COR-L47 (cell line): ENCODE results near the gene NTRK2.
"Not testable (repeated sequence)": the region's sequence is repeated elsewhere in the genome, so short reads cannot be mapped to it uniquely, and the experiment has no call there.

ENCODE experiments used
- DNase-seq: peaks from one replicate; lab custom pipeline; 2025; lab: John Stamatoyannopoulos, UW

NTRK2 gene

GRCh38 chr9:85067792-85068191, 398.3 kb downstream of the NTRK2 start:
- DNase-seq: no peak

DNA sequence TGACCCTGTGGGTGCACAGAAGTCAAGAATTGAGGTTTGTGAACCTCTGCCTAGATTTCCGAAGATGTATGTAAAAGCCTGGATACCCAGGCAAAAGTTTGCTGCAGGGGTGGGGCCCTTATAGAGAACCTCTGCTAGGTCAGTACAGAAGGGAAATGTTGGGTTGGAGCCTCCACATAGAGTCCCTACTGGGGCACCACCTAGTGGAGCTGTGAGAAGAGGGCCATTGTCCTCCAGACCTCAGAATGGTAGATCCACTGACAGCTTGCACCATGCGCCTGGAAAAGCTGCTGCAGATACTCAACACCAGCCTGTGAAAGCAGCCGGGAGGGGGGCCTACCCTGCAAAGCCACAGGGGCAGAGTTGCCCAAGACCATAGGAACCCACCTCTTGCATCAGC, 399.9 kb downstream of the NTRK2 start:
- not testable (repeated sequence) for DNase-seq
